ENCODE data around the gene ALDH1L2. TPM values are rescaled to one million over a fixed set of nuclear protein-coding genes. Genes with fewer than 3 reads are reported as not detected.

Gene ALDH1L2
- total and polyA plus RNA-seq, 4 donors, result 0.03 to 0.25 (median 0.15) TPM

DNA sequence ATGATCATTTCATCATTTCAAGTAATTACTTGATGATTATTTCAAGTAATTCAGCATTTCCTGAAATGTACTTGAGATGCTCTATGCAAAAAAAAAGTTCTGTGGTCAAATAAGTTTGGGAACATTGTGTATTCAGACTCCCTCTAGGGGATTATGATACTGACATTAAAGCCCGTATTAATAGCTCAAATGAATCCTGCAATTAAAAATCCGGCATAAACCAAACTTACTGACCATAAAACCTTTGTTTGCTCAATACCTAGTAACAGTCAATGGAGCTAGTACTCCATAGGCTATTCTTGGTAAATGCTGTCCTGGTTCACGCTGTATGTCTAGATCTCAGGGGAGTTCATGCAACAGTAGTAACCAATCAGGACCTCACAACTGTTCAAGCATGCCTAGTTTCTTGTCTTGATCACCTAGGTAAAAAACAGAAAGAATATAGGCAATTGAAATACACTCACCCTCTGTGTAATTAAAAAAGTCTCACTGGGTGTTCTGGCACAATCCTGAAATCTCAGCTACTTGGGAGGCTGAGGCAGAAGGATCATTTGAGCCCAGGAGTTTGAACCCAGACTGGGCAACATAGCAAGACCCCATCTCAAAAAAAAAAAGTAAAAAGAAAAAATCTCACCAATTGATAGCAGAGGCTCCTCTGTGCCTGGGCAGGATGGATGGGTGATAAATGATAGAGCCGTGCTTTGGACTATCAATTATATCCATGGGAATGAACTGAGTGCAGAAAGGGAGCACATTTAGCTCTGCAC is 14.1 kb downstream of the ALDH1L2 start:
- H3K27me3 ChIP-seq (ENCODE audit: control insufficient read depth in 4 of 4, insufficient read depth in 4 of 4, low read length in 3 of 4), result no peaks in the 10 kb centered on the region
- no peaks in the 10 kb centered on the region for H3K36me3 ChIP-seq (ENCODE audit: control insufficient read depth in 4 of 4, insufficient read depth in 3 of 4, low read depth in 1 of 4, low read length in 3 of 4)
- DNase-seq (ENCODE audit: low spot score), result no peak
- no peak overlapping the region for H3K27ac ChIP-seq (ENCODE audit: low read depth in 1 of 2, low read length in 2 of 2)
- H3K4me3 ChIP-seq (ENCODE audit: low read depth in 1 of 3, low read length in 3 of 3), result no peak overlapping the region
- H3K4me1 ChIP-seq (ENCODE audit: control insufficient read depth in 4 of 4, insufficient read depth in 4 of 4, low read length in 3 of 4), result no peaks in the 10 kb centered on the region
- no peak overlapping the region for H3K9ac ChIP-seq (ENCODE audit: low read depth in 1 of 2, low read length in 2 of 2)
- WGBS, result 77% methylated on average over 4 of the region's 4 CpGs
- TF ChIP-seq HNF4A (conservative IDR thresholded peaks at IDR 0.05), result no peak
- TF ChIP-seq, protein P1, sequence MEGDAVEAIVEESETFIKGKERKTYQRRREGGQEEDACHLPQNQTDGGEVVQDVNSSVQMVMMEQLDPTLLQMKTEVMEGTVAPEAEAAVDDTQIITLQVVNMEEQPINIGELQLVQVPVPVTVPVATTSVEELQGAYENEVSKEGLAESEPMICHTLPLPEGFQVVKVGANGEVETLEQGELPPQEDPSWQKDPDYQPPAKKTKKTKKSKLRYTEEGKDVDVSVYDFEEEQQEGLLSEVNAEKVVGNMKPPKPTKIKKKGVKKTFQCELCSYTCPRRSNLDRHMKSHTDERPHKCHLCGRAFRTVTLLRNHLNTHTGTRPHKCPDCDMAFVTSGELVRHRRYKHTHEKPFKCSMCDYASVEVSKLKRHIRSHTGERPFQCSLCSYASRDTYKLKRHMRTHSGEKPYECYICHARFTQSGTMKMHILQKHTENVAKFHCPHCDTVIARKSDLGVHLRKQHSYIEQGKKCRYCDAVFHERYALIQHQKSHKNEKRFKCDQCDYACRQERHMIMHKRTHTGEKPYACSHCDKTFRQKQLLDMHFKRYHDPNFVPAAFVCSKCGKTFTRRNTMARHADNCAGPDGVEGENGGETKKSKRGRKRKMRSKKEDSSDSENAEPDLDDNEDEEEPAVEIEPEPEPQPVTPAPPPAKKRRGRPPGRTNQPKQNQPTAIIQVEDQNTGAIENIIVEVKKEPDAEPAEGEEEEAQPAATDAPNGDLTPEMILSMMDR (IDR thresholded peaks at IDR 0.05; ENCODE audit: low read depth, low read length, missing input control), result no peak
- TF ChIP-seq, protein P2, sequence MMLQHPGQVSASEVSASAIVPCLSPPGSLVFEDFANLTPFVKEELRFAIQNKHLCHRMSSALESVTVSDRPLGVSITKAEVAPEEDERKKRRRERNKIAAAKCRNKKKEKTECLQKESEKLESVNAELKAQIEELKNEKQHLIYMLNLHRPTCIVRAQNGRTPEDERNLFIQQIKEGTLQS (IDR thresholded peaks at IDR 0.05), result no peak
- TF ChIP-seq NR2F2 (IDR thresholded peaks at IDR 0.05), result no peak
- TF ChIP-seq, protein P3, sequence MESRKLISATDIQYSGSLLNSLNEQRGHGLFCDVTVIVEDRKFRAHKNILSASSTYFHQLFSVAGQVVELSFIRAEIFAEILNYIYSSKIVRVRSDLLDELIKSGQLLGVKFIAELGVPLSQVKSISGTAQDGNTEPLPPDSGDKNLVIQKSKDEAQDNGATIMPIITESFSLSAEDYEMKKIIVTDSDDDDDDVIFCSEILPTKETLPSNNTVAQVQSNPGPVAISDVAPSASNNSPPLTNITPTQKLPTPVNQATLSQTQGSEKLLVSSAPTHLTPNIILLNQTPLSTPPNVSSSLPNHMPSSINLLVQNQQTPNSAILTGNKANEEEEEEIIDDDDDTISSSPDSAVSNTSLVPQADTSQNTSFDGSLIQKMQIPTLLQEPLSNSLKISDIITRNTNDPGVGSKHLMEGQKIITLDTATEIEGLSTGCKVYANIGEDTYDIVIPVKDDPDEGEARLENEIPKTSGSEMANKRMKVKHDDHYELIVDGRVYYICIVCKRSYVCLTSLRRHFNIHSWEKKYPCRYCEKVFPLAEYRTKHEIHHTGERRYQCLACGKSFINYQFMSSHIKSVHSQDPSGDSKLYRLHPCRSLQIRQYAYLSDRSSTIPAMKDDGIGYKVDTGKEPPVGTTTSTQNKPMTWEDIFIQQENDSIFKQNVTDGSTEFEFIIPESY (IDR thresholded peaks at IDR 0.05), result no peak
- H3K9me3 ChIP-seq (ENCODE audit: control insufficient read depth in 4 of 4, low read length in 3 of 4), result no peaks in the 10 kb centered on the region

DNA sequence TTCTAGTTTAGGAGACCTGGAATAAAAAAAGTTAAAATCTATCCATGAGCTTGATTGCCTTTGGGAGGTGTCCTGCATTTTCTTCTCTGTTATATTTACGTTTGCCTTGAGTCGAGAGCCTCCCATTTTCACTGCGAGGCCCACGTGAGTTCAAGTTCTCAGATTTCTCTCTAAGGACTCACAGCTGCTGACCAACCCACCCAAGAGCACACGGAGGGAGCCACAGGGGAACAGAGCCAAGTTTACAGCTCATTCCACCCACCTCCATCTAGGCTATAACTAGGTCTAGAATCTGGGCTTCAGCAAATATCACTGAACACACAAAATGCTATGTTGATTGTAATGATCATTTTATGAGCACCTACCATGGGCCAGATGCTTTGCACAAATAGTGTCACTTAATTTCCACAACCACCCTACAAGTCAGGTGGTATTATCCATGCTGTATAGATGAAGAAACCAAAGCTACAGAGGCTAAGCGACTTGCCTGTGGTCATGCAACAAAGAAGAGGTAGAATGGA is 16.7 kb downstream of the ALDH1L2 start:
- H3K27ac ChIP-seq (ENCODE audit: low read depth in 1 of 2, low read length in 2 of 2), result no peak overlapping the region
- H3K9ac ChIP-seq (ENCODE audit: low read depth in 1 of 2, low read length in 2 of 2), result no peak overlapping the region
- no peak overlapping the region for H3K4me3 ChIP-seq (ENCODE audit: low read depth in 1 of 3, low read length in 3 of 3)
- no peaks in the 10 kb centered on the region for H3K36me3 ChIP-seq (ENCODE audit: control insufficient read depth in 4 of 4, insufficient read depth in 3 of 4, low read depth in 1 of 4, low read length in 3 of 4)
- WGBS, result 79% methylated on average over 6 of the region's 6 CpGs
- H3K9me3 ChIP-seq (ENCODE audit: control insufficient read depth in 4 of 4, low read length in 3 of 4), result no peaks in the 10 kb centered on the region
- no peak for TF ChIP-seq JUND (IDR thresholded peaks at IDR 0.05)
- TF ChIP-seq, protein P3 (IDR thresholded peaks at IDR 0.05), result no peak
- TF ChIP-seq, protein P4, sequence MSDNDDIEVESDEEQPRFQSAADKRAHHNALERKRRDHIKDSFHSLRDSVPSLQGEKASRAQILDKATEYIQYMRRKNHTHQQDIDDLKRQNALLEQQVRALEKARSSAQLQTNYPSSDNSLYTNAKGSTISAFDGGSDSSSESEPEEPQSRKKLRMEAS (IDR thresholded peaks at IDR 0.05), result no peak
- TF ChIP-seq EGR1 (IDR thresholded peaks at IDR 0.05; ENCODE audit: low read depth in 2 of 2), result no peak
- no peak for TF ChIP-seq RAD21 (IDR thresholded peaks at IDR 0.05)
- no peak for TF ChIP-seq TAF1 (conservative IDR thresholded peaks at IDR 0.05)
- TF ChIP-seq SP1 (IDR thresholded peaks at IDR 0.05), result no peak
- no peak for TF ChIP-seq NR2F2 (IDR thresholded peaks at IDR 0.05)
- TF ChIP-seq, protein P1 (IDR thresholded peaks at IDR 0.05; ENCODE audit: low read depth, low read length, missing input control), result no peak
- TF ChIP-seq YY1 (IDR thresholded peaks at IDR 0.05), result no peak
- TF ChIP-seq HNF4G (IDR thresholded peaks at IDR 0.05), result no peak
- TF ChIP-seq GABPA (IDR thresholded peaks at IDR 0.05 in 1 of 2, conservative IDR thresholded peaks at IDR 0.05 in 1 of 2), result no peak
- TF ChIP-seq, protein P5, sequence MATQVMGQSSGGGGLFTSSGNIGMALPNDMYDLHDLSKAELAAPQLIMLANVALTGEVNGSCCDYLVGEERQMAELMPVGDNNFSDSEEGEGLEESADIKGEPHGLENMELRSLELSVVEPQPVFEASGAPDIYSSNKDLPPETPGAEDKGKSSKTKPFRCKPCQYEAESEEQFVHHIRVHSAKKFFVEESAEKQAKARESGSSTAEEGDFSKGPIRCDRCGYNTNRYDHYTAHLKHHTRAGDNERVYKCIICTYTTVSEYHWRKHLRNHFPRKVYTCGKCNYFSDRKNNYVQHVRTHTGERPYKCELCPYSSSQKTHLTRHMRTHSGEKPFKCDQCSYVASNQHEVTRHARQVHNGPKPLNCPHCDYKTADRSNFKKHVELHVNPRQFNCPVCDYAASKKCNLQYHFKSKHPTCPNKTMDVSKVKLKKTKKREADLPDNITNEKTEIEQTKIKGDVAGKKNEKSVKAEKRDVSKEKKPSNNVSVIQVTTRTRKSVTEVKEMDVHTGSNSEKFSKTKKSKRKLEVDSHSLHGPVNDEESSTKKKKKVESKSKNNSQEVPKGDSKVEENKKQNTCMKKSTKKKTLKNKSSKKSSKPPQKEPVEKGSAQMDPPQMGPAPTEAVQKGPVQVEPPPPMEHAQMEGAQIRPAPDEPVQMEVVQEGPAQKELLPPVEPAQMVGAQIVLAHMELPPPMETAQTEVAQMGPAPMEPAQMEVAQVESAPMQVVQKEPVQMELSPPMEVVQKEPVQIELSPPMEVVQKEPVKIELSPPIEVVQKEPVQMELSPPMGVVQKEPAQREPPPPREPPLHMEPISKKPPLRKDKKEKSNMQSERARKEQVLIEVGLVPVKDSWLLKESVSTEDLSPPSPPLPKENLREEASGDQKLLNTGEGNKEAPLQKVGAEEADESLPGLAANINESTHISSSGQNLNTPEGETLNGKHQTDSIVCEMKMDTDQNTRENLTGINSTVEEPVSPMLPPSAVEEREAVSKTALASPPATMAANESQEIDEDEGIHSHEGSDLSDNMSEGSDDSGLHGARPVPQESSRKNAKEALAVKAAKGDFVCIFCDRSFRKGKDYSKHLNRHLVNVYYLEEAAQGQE (IDR thresholded peaks at IDR 0.05), result no peak
- TF ChIP-seq, protein P2 (IDR thresholded peaks at IDR 0.05), result no peak
- no peak for TF ChIP-seq FOXA2 (IDR thresholded peaks at IDR 0.05)
- TF ChIP-seq RXRA (IDR thresholded peaks at IDR 0.05), result no peak
- no peak for DNase-seq (ENCODE audit: low spot score)
- H3K4me1 ChIP-seq (ENCODE audit: control insufficient read depth in 4 of 4, insufficient read depth in 4 of 4, low read length in 3 of 4), result no peaks in the 10 kb centered on the region
- H3K27me3 ChIP-seq (ENCODE audit: control insufficient read depth in 4 of 4, insufficient read depth in 4 of 4, low read length in 3 of 4), result no peaks in the 10 kb centered on the region
